HCT116 (cell line): ENCODE results near the gene CHRNA4.

Experiments
- EGR1 ChIP-seq: IDR thresholded peaks from 2 replicates; pipeline ENCODE4 v1.6.1; 2012; ENCODE audit warnings: low read depth
- POLR2AphosphoS5 ChIP-seq: IDR thresholded peaks from 2 replicates; pipeline ENCODE4 v1.6.1; 2011; ENCODE audit warnings: mild to moderate bottlenecking, low read depth, low read length, moderate library complexity
- SIN3A ChIP-seq: IDR thresholded peaks from 2 replicates; pipeline ENCODE4 v1.6.1; 2012; ENCODE audit warnings: low read depth
- TF ChIP-seq, protein P1 (sequence below), 3 experiments: fragments of 200-600 bp in 1 of 3; sonication (generic) in 1 of 3; IDR thresholded peaks in 2 of 3; conservative IDR thresholded peaks in 1 of 3; 2 replicates each; pipeline ENCODE4 v1.5.1; 2012 to 2017; ENCODE audit warnings: low read depth in 2 of 3, low read length in 2 of 3, antibody characterized with exemption in 1 of 3, borderline replicate concordance in 1 of 3, control low read depth in 1 of 3, mild to moderate bottlenecking in 1 of 3, mixed read lengths in 1 of 3, mixed run types in 1 of 3, moderate library complexity in 1 of 3; ENCODE audit not compliant: insufficient read depth in 1 of 3
- TF ChIP-seq, protein P2 (sequence below): IDR thresholded peaks from 2 replicates; pipeline ENCODE4 v1.6.1; 2012; ENCODE audit warnings: low read depth

GRCh38 chr20:63383556-63383955 lies 22.4 kb upstream of the CHRNA4 start:
- TF ChIP-seq POLR2AphosphoS5 (no peak), SIN3A (no peak), EGR1 (no peak)
- TF ChIP-seq, protein P1, sequence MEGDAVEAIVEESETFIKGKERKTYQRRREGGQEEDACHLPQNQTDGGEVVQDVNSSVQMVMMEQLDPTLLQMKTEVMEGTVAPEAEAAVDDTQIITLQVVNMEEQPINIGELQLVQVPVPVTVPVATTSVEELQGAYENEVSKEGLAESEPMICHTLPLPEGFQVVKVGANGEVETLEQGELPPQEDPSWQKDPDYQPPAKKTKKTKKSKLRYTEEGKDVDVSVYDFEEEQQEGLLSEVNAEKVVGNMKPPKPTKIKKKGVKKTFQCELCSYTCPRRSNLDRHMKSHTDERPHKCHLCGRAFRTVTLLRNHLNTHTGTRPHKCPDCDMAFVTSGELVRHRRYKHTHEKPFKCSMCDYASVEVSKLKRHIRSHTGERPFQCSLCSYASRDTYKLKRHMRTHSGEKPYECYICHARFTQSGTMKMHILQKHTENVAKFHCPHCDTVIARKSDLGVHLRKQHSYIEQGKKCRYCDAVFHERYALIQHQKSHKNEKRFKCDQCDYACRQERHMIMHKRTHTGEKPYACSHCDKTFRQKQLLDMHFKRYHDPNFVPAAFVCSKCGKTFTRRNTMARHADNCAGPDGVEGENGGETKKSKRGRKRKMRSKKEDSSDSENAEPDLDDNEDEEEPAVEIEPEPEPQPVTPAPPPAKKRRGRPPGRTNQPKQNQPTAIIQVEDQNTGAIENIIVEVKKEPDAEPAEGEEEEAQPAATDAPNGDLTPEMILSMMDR (IDR thresholded peaks at IDR 0.05 in 2 of 3, conservative IDR thresholded peaks at IDR 0.05 in 1 of 3; ENCODE audit: borderline replicate concordance in 1 of 3, insufficient read depth in 1 of 3, low read depth in 2 of 3, low read length in 2 of 3): no peak
- TF ChIP-seq, protein P2, sequence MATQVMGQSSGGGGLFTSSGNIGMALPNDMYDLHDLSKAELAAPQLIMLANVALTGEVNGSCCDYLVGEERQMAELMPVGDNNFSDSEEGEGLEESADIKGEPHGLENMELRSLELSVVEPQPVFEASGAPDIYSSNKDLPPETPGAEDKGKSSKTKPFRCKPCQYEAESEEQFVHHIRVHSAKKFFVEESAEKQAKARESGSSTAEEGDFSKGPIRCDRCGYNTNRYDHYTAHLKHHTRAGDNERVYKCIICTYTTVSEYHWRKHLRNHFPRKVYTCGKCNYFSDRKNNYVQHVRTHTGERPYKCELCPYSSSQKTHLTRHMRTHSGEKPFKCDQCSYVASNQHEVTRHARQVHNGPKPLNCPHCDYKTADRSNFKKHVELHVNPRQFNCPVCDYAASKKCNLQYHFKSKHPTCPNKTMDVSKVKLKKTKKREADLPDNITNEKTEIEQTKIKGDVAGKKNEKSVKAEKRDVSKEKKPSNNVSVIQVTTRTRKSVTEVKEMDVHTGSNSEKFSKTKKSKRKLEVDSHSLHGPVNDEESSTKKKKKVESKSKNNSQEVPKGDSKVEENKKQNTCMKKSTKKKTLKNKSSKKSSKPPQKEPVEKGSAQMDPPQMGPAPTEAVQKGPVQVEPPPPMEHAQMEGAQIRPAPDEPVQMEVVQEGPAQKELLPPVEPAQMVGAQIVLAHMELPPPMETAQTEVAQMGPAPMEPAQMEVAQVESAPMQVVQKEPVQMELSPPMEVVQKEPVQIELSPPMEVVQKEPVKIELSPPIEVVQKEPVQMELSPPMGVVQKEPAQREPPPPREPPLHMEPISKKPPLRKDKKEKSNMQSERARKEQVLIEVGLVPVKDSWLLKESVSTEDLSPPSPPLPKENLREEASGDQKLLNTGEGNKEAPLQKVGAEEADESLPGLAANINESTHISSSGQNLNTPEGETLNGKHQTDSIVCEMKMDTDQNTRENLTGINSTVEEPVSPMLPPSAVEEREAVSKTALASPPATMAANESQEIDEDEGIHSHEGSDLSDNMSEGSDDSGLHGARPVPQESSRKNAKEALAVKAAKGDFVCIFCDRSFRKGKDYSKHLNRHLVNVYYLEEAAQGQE: no peak
